ENCODE measurements around the gene MRPS22.

Gene MRPS22

DNA sequence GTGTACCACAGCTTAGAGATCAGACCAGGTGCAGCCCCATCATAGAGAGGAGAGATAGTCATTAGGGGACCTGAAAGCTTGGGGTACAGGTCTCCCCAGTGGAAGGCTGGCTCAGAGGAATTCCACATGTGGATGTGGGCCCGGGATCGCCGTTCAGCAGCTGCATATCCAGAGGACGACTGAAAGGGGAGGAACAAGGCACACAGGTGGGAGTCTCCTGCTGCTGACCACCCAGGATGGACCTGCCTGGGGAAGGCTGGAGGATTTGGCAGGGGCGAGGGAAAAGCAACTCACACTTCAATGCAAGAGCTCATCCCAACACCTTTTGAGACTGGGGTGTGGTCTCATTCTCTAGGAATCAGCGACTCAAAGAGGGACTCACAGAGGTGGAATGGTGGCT, 25.0 kb upstream of the MRPS22 start:
- H3K4me1 ChIP-seq (ENCODE audit: control insufficient read depth, low read length), result no peaks in the 10 kb centered on the region
- H3K79me2 ChIP-seq (ENCODE audit: control insufficient read depth, low read length), result no peaks in the 10 kb centered on the region
- H3K4me3 ChIP-seq (ENCODE audit: low read length), result no peak overlapping the region
- no peaks in the 10 kb centered on the region for H3K36me3 ChIP-seq (ENCODE audit: control insufficient read depth, low read length)
- H4K20me1 ChIP-seq (ENCODE audit: control insufficient read depth, insufficient read depth, low read depth, low read length), result no peaks in the 10 kb centered on the region
- no peaks in the 10 kb centered on the region for H3F3A ChIP-seq (ENCODE audit: control insufficient read depth, insufficient read depth)
- TF ChIP-seq EZH2phosphoT487 (IDR thresholded peaks at IDR 0.05; ENCODE audit: borderline replicate concordance, low read length), result no peak
- no peak overlapping the region for H3K4me2 ChIP-seq (ENCODE audit: low read length)
- no peak overlapping the region for H3K27ac ChIP-seq (ENCODE audit: low read depth, low read length)
- no peaks in the 10 kb centered on the region for H3K9me3 ChIP-seq (ENCODE audit: control insufficient read depth, insufficient read depth, low read length)
- H3K27me3 ChIP-seq (ENCODE audit: control insufficient read depth, low read length), result peaks cover 4% of the 10 kb centered on the region
- H3K9me2 ChIP-seq (replicated peaks; ENCODE audit: control insufficient read depth, low read length), result no peaks in the 10 kb centered on the region

GRCh38 chr3:139319428-139320402, 24.1 kb upstream of the MRPS22 start:
- Histone ChIP-seq H3K36me3 (ENCODE audit: control insufficient read depth, low read length) (no peaks in the 10 kb centered on the region), H3K9me3 (ENCODE audit: control insufficient read depth, insufficient read depth, low read length) (no peaks in the 10 kb centered on the region), H3K27ac (ENCODE audit: low read depth, low read length) (no peak overlapping the region), H3K9me2 (replicated peaks; ENCODE audit: control insufficient read depth, low read length) (no peaks in the 10 kb centered on the region), H3K4me1 (ENCODE audit: control insufficient read depth, low read length) (no peaks in the 10 kb centered on the region), H3F3A (ENCODE audit: control insufficient read depth, insufficient read depth) (no peaks in the 10 kb centered on the region), H3K4me2 (ENCODE audit: low read length) (no peak overlapping the region), H3K27me3 (ENCODE audit: control insufficient read depth, low read length) (peaks cover under 1% of the 10 kb centered on the region), H4K20me1 (ENCODE audit: control insufficient read depth, insufficient read depth, low read depth, low read length) (no peaks in the 10 kb centered on the region), H3K4me3 (ENCODE audit: low read length) (no peak overlapping the region), H3K79me2 (ENCODE audit: control insufficient read depth, low read length) (no peaks in the 10 kb centered on the region)
- TF ChIP-seq EZH2phosphoT487 (IDR thresholded peaks at IDR 0.05; ENCODE audit: borderline replicate concordance, low read length) (no peak), CTCF (IDR thresholded peaks at IDR 0.05; ENCODE audit: low read depth, low read length, poor library complexity, severe bottlenecking) (peak; percentile 24)

GRCh38 chr3:139320551-139321309, 23.1 kb upstream of the MRPS22 start:
- H4K20me1 ChIP-seq (ENCODE audit: control insufficient read depth, insufficient read depth, low read depth, low read length), result no peaks in the 10 kb centered on the region
- no peaks in the 10 kb centered on the region for H3K36me3 ChIP-seq (ENCODE audit: control insufficient read depth, low read length)
- no peak overlapping the region for H3K4me3 ChIP-seq (ENCODE audit: low read length)
- no peaks in the 10 kb centered on the region for H3F3A ChIP-seq (ENCODE audit: control insufficient read depth, insufficient read depth)
- no peaks in the 10 kb centered on the region for H3K79me2 ChIP-seq (ENCODE audit: control insufficient read depth, low read length)
- no peaks in the 10 kb centered on the region; the same call in 1 of the 2 replicates for H3K27me3 ChIP-seq (ENCODE audit: control insufficient read depth, low read length)
- H3K27ac ChIP-seq (ENCODE audit: low read depth, low read length), result no peak overlapping the region
- H3K4me1 ChIP-seq (ENCODE audit: control insufficient read depth, low read length), result no peaks in the 10 kb centered on the region
- no peaks in the 10 kb centered on the region for H3K9me2 ChIP-seq (replicated peaks; ENCODE audit: control insufficient read depth, low read length)
- TF ChIP-seq CTCF (IDR thresholded peaks at IDR 0.05; ENCODE audit: low read depth, low read length, poor library complexity, severe bottlenecking), result no peak
- TF ChIP-seq EZH2phosphoT487 (IDR thresholded peaks at IDR 0.05; ENCODE audit: borderline replicate concordance, low read length), result no peak
- no peaks in the 10 kb centered on the region for H3K9me3 ChIP-seq (ENCODE audit: control insufficient read depth, insufficient read depth, low read length)
- H3K4me2 ChIP-seq (ENCODE audit: low read length), result no peak overlapping the region
